Peyer's patch (tissue), 4 donors: Measurements from ENCODE around the gene NFATC4. TPM values are rescaled to one million over a fixed set of nuclear protein-coding genes. Genes with fewer than 3 reads are reported as not detected.

ENCODE experiments used
- DNase-seq, 3 donors: peaks; one replicate each; pipeline ENCODE4 v3.0.0-alpha.2; 2017 to 2019
- H3K27ac ChIP-seq, 4 donors: fragments of 200-600 bp; sonication (generic); one replicate each; pipeline ENCODE4 v1.5.1; 2016 to 2019
- H3K27me3 ChIP-seq, 2 donors: fragments of 200-600 bp; sonication (generic); one replicate each; pipeline ENCODE4 v1.5.1; 2019
- H3K36me3 ChIP-seq, 3 donors: fragments of 200-600 bp; sonication (generic); one replicate each; pipeline ENCODE4 v1.5.1; 2016 to 2019
- H3K4me1 ChIP-seq, 4 donors: fragments of 200-600 bp; sonication (generic); one replicate each; pipeline ENCODE4 v1.5.1; 2016 to 2019
- H3K4me3 ChIP-seq, 4 donors: fragments of 200-600 bp; sonication (generic); 1 replicate in 3 of 4; 2 replicates in 1 of 4; pipeline ENCODE4 v1.5.1; 2016 to 2019; ENCODE audit warnings: mild to moderate bottlenecking in 1 of 4
- H3K9me3 ChIP-seq, 4 donors: fragments of 200-600 bp; sonication (generic); one replicate each; pipeline ENCODE4 v1.5.1; 2016 to 2019; ENCODE audit warnings: mild to moderate bottlenecking in 1 of 4
- CTCF ChIP-seq, 6 experiments: fragments of 450-650 bp in 4 of 6; fragments of 200-600 bp in 2 of 6; sonication (generic) in 1 of 6; IDR thresholded peaks; one replicate each; pipeline ENCODE4 v1.5.1; 2017 to 2019; ENCODE audit warnings: antibody characterized with exemption in 6 of 6, mild to moderate bottlenecking in 3 of 6, moderate library complexity in 1 of 6
- POLR2A ChIP-seq, 2 donors: fragments of 450-650 bp; IDR thresholded peaks; one replicate each; pipeline ENCODE4 v1.5.1; 2017; ENCODE audit warnings: antibody characterized with exemption in 2 of 2, mild to moderate bottlenecking in 2 of 2, moderate library complexity in 2 of 2
- total RNA-seq, 4 donors: library from RNA; depleted of rRNA; stranded (reverse); fragments of >200 nt; gene quantifications; one replicate each; pipeline ENCODE4 v1.1.0, GENCODE V29; 2016

Gene NFATC4
- total RNA-seq, 4 donors from 2014 or later = 6.5 to 52.0 (median 21.5) TPM

GRCh38 chr14:24365600-24366412, 2.2 kb upstream of the NFATC4 start:
- Histone ChIP-seq H3K9me3 (no peaks in the 10 kb centered on the region), H3K4me1 (peaks cover 0 to 33% (median 15%) of the 10 kb centered on the region in 4 donors), H3K36me3 (no peaks in the 10 kb centered on the region), H3K27me3 (no peaks in the 10 kb centered on the region), H3K4me3 (peak overlapping the region; percentile 38 to 65 (median 56)), H3K27ac (peak overlapping the region; percentile 73 to 87 (median 80))
- TF ChIP-seq POLR2A (IDR thresholded peaks at IDR 0.05) = no peak
- TF ChIP-seq CTCF (IDR thresholded peaks at IDR 0.05) = peak; percentile 74 to 92 (median 86)
- DNase-seq = peak; percentile 83 to 93 (median 85)

GRCh38 chr14:24366413-24366720, 1.6 kb upstream of the NFATC4 start:
- Histone ChIP-seq H3K27ac (peak overlapping the region; percentile 73 to 87 (median 80)), H3K9me3 (no peaks in the 10 kb centered on the region), H3K4me3 (peak overlapping the region; percentile 38 to 65 (median 56)), H3K36me3 (no peaks in the 10 kb centered on the region), H3K4me1 (peaks cover 0 to 33% (median 15%) of the 10 kb centered on the region in 4 donors), H3K27me3 (no peaks in the 10 kb centered on the region)
- DNase-seq = no peak
- TF ChIP-seq CTCF (IDR thresholded peaks at IDR 0.05) (no peak), POLR2A (IDR thresholded peaks at IDR 0.05) (no peak)

- TF ChIP-seq POLR2A (IDR thresholded peaks at IDR 0.05) (peak; percentile 33 to 50), CTCF (IDR thresholded peaks at IDR 0.05) (peak in 2 of 6 experiments; percentile 0 to 6)
- peak; percentile 85 to 92 (median 89) for DNase-seq
- Histone ChIP-seq H3K27ac (peak overlapping the region; percentile 73 to 87 (median 80)), H3K4me1 (peaks cover 0 to 33% (median 15%) of the 10 kb centered on the region in 4 donors), H3K9me3 (no peaks in the 10 kb centered on the region), H3K27me3 (no peaks in the 10 kb centered on the region), H3K36me3 (no peaks in the 10 kb centered on the region), H3K4me3 (peak overlapping the region; percentile 38 to 65 (median 56))
These were observed 1.1 kb upstream of the NFATC4 start for GRCh38 chr14:24366721-24367513.

GRCh38 chr14:24368212-24368561, 203 bp downstream of the NFATC4 start:
- DNase-seq = peak in 1 of 3 donors; percentile 18
- TF ChIP-seq CTCF (IDR thresholded peaks at IDR 0.05) = no peak
- TF ChIP-seq POLR2A (IDR thresholded peaks at IDR 0.05) = no peak
- H3K9me3 ChIP-seq = no peaks in the 10 kb centered on the region
- peak overlapping the region; percentile 73 to 87 (median 80) for H3K27ac ChIP-seq
- H3K27me3 ChIP-seq = no peaks in the 10 kb centered on the region
- H3K4me3 ChIP-seq = peak overlapping the region; percentile 38 to 65 (median 56)
- no peaks in the 10 kb centered on the region for H3K36me3 ChIP-seq
- H3K4me1 ChIP-seq = peaks cover 0 to 33% (median 15%) of the 10 kb centered on the region in 4 donors

- Histone ChIP-seq H3K27me3 (no peaks in the 10 kb centered on the region), H3K36me3 (no peaks in the 10 kb centered on the region), H3K4me3 (peak overlapping the region; percentile 38 to 65 (median 56)), H3K9me3 (no peaks in the 10 kb centered on the region), H3K4me1 (peaks cover 0 to 33% (median 15%) of the 10 kb centered on the region in 4 donors), H3K27ac (peak overlapping the region; percentile 73 to 87 (median 80))
- peak in 2 of 3 donors; percentile 38 to 50 for DNase-seq
- TF ChIP-seq POLR2A (IDR thresholded peaks at IDR 0.05) (no peak), CTCF (IDR thresholded peaks at IDR 0.05) (no peak)
These were observed 723 bp downstream of the NFATC4 start for GRCh38 chr14:24368562-24369252.
